NCI-H2196 treated with DMSO at 0.1 percent for 48 hours (cell line): Measurements from ENCODE around the gene RASSF5.

Experiments used
- DNase-seq: peaks from one replicate; lab custom pipeline; 2025; ENCODE audit not compliant: unreplicated experiment; lab: John Stamatoyannopoulos, UW

RASSF5 gene

GRCh38 chr1:206496131-206496793 is 11.1 kb upstream of the RASSF5 start:
- peak; percentile 44 for DNase-seq

DNA sequence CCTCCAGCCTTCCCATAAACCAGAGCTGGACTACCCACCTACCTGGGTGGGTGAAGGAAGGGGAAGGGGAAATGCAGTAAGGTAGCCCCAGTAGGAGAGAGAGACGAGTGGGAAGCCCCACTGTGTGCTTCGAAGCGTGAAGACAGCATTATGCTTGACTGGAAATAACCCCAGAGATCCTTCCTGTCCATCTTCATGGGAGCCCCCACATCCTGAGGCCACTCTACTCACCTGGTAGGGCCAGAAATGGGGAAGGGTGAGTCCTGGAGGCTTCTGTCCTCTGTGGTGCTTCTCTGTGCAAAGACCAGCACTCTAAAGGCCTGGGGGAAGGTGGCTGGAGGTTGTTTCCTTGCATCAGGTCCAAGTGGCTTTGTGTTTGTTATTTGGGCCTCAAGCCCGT is 10.0 kb upstream of the RASSF5 start:
- DNase-seq: no peak

- DNase-seq: no peak
Observed at GRCh38 chr1:206497774-206498173, 9.6 kb upstream of the RASSF5 start.

DNA sequence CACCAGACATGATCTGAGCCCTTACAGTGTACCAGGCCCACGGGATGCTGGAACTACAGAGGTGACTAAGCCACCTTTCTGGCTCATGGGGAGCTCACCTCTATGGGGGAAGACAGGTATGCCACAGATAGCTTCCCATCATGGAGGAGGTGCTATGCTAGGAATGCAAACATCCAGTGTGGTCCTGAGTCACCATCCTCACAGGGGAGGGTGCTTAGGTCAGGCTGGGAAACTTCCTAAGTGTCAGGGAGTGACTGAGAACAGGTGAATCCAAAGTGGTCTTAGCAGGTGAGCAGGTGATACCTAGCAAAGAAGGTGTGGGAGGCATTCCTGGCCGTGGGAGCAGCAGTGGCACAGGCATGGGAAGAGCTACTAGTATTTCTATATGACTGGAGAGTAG is 8.6 kb upstream of the RASSF5 start:
- DNase-seq: no peak

DNA sequence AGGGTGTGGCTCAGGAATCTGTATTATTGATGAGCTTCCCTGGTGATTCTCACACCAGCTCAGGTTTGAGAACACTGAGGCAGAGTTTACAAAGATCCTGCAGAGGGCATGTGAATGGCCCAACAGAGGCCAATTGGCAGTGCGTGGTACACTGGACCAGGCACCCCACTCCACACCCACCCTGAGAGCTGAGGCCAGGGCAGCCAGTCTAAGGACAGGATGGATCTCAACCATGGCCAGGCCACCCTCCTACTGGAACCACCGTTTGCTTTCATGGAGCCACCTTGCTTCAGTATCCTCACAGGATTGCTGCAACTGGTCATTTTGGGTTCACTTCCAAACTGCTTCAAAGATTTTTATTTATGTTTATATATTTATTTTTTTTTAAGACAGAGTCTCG is 7.3 kb upstream of the RASSF5 start:
- no peak for DNase-seq

GRCh38 chr1:206501881-206502280 is 5.5 kb upstream of the RASSF5 start:
- no peak for DNase-seq

DNA sequence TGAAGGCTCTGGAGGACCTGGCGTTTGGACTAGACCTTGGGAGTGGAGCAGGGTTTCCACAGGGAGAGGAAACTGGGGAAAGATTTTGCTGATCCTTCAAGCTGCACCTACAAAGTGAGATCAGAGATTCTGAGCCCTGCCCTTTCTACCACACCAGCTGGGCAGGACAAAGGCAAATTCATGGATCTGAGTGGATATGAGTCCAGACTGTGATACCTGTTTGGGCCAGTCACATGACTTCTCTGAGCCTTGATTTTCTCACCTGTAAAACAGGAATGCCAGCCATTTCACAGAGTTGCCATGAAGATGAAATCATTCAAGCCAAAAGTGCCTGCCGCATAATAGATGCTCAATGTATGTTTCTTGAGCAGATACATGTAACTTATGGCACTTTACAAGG is 4.9 kb upstream of the RASSF5 start:
- no peak for DNase-seq

DNA sequence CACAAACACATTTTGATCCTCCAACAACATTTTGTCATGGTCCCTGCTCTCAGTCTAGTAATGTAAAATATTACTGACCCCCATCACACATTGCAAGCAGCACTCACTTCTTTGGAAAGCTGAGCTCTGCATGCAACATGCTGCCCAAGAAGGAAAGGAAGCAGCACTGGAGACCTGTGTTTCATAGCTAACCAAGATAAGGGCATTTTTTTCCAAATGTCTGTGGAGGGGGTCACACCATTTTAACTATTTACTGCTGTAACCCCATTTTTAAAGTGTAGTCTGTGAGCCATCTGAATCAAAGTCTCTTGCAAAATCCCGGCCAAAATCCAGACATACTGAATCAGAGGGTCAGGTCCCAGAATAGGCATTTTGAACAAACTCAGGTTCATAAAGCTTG is 4.5 kb upstream of the RASSF5 start:
- no peak for DNase-seq

DNA sequence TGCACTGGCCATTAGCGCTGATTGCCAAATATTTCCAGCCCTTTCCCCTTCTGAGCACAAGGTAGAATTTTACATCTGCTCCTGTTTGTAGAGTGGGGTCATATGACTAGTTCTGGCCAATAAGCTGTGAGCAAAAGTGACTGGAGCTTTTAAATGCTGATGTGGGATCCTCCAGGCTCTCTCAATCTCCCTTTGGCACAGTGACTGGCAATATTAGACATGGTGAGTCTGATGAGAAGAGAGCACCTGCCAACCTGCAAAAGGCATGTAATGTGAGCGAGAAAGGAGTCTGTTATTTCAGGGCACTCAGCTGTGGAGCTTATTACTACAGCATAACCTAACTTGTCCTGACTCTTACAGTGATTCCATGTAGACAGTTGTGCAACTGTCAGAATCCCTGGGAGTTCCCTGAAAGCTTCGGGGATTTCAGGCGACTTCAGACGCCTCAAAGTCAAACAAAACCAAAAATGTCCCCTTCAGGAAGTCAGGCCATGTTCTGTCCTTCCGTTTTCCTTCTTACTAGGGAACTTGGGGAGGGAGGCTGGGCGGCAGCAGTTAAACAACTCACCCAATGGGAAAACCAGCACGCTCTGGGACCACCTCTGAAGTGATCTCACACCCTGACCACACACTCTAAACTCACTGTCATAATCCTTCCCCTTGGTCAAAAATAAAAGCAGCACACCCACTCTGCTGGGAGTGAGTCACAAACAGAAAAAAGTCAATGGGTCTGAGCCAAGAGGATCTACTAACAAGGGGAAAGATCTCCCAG is 3.6 kb upstream of the RASSF5 start:
- DNase-seq: no peak

DNA sequence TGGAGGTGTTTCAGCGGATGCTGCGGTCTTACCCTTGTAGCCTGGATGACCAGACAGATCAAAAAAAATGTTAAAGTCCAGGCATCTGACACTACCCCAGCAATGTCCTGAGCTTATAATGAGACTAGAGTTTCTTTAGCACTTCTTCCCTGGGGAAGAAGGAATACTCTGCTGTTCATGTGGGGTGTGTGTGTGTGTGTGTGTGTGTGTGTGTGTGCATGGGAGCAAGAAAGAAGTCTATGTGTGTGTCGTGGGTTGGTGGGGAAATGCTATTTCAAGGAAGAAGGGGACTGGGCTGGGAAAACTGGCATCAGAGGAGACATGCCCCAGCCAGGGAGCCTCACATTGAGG is 3.0 kb upstream of the RASSF5 start:
- DNase-seq: no peak

- no peak for DNase-seq
Observed at GRCh38 chr1:206505702-206506355, 1.5 kb upstream of the RASSF5 start.

DNA sequence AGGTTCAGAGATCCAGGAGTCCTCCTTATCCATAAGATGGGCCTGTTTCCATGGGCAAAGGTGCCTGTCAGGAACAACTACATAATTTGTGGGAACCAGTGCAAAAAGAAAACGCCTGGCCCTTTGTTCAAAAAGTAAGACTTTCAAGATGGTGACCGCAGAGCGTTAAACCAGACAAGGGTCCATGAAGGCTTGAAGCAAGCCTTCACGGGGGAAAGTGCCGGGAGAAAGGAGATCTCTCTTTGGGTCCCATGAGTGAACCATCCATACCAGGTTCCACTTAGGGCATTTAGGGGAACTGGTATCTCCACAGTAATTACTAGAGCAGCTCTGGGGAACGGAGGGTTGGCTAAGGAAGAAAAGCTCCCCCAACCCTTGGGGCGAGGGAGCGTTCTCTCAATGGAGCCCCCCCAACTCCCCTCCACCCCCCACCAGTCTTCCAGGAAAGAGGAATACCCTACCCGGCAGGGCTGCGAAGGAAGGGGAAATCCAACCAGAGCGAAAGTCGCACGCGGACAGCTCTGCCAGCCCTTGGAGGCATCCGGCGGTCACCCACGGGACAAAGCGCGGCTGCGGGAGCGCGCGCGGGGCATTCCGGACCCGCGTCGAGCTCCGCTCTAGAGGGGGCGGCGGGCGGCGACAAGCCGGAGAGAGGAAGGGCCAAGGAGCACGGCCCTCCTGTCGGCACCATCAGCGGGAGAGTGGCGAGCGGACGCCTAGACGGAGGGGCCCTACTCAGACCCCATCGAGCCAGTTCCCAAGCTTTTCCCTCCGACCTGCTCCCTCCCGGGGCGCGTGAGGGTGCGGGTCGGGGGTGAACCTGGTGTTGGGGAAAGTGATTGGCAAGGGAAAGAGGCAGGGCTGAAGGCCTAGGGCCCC is 687 bp upstream of the RASSF5 start:
- DNase-seq: no peak

DNA sequence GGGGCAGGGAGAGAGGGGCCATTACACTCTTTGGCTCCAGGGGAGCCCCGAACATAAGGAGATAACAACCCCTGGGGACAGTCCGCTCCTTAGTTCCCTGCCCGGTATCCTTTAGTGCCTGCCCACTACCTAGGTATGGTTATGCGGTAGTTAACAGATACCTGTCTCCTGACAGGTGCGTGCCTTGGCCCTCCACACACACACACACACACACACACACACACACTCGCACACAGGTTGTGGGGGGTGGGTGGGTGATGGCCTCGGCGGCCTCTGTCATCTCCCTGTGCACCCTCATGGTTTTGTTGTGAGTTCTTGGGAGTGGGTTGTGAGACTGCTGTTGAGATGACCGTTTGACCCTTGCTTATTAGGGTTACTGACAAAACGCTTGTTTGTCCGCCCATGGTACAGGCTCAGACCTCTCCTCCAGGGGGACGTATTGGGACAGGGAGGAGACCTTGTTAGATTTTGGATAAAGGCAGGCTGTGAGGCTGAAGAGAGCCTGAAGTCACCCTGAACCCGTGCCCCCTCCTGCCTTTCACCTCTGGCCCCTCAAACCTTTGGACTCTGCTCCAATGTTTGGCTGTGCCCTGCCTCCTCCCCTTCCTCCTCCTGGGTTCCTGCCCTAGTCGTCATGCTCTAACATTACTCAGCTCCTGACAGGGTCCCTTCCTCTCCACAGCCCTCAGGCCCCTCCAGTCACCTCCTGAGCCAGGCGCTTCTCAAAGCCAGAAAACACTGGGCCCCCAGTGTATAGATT is 979 bp downstream of the RASSF5 start:
- no peak for DNase-seq

GRCh38 chr1:206508956-206509355 is 1.6 kb downstream of the RASSF5 start:
- DNase-seq: no peak

- DNase-seq: no peak
Observed at GRCh38 chr1:206509612-206510257, 2.4 kb downstream of the RASSF5 start.

DNA sequence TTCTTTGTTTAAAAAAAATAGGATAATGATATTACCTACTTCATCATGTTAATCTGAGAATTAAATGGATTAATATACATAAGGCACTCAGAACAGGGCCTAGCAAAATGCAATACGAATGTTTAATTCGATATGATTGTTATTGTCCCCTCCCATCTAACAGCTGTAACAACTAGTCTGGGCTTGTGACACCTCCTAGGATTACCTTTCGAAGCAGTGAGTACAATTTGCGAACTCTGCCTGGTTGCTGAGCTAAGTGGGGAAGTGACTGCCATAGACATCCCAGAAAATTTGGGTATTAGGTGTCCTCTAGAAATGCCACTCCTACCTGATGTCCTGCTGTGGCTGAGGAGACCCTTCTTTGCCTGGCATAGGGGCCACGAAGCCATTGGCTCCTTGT is 3.0 kb downstream of the RASSF5 start:
- no peak for DNase-seq

DNA sequence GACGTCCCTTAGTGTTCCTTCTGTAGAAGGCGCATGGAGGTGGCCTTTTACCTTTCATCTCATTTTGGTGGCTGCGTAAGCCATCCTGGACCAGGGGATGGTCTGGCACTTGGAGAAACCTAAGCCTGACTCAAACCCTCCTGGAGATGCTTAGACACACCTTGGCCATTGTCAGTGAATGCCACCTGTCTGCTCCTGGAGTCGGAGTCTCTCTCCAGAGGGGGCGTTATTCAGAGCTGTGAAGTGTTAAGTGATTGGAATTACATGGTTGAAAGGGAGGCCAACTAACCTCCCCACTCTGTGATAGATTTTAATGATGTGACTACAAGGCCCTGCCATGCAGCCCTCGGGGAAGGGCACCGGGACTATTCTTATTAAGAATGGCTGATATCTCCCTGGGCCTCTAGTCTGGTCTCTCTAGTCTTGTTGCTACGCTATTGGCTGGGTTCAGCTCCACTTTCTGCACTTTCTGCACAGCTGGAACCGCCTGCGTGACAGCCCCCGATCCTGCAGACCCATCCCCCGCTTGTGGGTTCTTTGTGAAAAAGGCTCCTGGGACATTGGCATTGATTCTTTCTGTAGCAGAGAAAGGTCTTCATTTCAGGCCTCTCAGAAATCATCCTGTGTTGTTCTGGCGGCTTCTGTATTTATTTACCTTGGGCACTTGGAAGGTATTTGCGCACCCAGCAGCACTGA is 4.2 kb downstream of the RASSF5 start:
- no peak for DNase-seq

DNA sequence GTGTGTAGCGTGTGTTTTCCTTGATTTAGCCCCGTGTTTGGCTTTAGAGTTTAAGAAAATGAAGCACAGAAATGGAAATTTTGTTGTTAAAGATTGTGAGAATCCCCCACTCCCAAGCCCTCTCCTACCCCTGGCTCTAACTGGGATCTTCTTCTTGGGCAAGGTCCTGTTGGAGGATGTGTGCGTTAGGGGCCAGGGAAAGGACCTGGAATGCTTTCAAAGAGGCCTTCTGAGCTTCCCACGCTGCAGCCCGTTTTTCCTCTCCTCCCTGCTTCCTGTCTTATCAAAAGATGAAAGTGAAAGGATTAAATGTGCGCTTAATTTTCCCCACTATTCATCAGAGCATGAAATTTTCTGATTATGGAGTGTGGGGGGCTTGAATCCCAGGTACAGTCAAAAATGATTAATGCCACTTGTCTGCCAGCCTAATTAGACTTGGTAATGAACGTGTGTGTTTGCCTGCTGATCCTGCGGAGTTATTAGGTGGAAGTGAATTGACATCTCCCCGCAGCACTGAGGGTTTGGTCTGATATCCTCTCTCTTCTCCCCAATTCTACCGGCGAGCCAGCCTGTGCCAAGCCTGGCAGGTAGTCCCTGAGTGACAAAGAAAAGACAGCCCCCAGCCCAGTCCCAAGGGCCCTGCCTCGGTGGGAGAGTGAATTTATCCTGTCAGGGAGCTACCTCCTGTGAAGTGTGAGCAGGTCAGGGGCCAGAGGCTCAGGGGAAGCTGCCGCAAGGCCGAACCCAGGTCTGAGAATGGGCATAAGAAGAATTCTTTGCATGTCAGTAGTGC is 4.9 kb downstream of the RASSF5 start:
- DNase-seq: no peak

GRCh38 chr1:206512851-206513180 is 5.5 kb downstream of the RASSF5 start:
- no peak for DNase-seq
